ENCODE data around the gene STK16. TPM values are rescaled to one million over a fixed set of nuclear protein-coding genes. Genes with fewer than 3 reads are reported as not detected.

Gene STK16
- total and polyA plus RNA-seq, 8 donors, result 14.7 to 28.4 (median 17.1) TPM

- Histone ChIP-seq H3K36me3 (no peaks in the 10 kb centered on the region), H3K9me3 (no peaks in the 10 kb centered on the region), H3K4me3 (no peak overlapping the region), H3K4me1 (peaks cover 7 to 10% (median 9%) of the 10 kb centered on the region in 3 donors), H3K27ac (peak overlapping the region; percentile 17 to 84 (median 60)), H3K27me3 (no peaks in the 10 kb centered on the region)
- TF ChIP-seq CTCF (IDR thresholded peaks at IDR 0.05), result no peak
- DNase-seq, result no peak
- intact Hi-C loops (cut with DNase I), result no loop called here
- no peak for FAIRE-seq
- WGBS, 2 donors, result 45 to 49% methylated on average over 6 of the region's 6 CpGs
- peak in 1 of 4 donors; percentile 11 for ATAC-seq
Measured at GRCh38 chr2:219274361-219274921, 29.2 kb downstream of the STK16 start.

DNA sequence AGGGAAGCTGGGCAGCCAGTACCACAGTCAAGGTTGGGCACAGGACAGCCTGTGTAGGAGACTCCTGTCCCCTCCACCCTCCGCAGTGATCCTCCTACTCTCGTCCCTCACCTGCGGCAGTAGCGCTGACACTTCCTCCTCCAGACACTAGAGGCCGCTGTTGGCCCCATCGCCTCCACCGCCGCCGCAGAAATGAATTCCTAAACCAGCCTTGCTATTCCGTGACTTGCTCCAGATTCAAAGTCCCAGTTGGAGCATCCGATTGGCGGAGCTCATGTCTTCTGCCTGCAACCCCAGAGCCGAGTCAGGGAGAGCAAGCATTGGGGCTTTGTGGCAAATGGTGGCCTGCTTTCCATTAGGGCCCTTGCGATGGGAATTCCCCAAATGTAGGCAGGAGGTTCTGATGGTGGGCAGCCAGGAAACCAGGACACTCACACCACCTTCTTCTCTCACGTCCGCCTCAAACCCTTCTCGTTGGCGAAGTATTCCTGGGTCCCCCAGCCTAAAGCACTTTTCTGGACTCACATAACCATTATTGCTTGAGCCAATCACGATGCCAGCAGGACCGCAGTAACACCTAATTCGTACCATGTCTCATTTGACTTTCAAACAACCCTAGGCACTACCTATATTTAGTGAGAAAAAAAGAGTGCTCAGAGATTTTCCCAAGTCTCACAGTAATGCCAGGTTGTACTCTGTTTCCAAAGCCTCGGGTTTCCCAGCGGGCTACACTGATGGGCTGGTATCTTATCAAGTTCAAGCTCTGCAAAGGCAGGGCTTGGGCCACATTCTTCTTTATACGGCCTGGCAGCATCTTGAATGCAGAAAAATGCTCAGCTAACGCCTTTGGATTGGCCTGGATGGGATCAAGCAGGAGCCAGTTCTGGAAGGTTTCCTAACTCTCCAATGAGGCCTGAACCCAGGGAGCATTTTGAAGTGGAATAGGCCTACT is 32.7 kb downstream of the STK16 start:
- Histone ChIP-seq H3K27ac (peak overlapping the region; percentile 92 to 98 (median 98)), H3K4me1 (peaks cover 7 to 18% (median 9%) of the 10 kb centered on the region in 3 donors), H3K9me3 (no peaks in the 10 kb centered on the region), H3K36me3 (peaks cover 0 to 13% (median 0%) of the 10 kb centered on the region in 3 donors), H3K4me3 (peak overlapping the region in 2 of 4 donors; percentile 14 to 78), H3K27me3 (no peaks in the 10 kb centered on the region)
- intact Hi-C loops (cut with DNase I), result no loop called here
- peak; percentile 95 to 99 (median 98) for TF ChIP-seq CTCF (IDR thresholded peaks at IDR 0.05)
- 26% methylated on average over 25 of the region's 25 CpGs for WGBS, 2 donors
- FAIRE-seq (no peak), ATAC-seq (peak; percentile 47 to 76 (median 62)), DNase-seq (peak; percentile 70 to 90 (median 83))

- no peaks in the 10 kb centered on the region for H3K27me3 ChIP-seq
- H3K9me3 ChIP-seq, result no peaks in the 10 kb centered on the region
- peaks cover 0 to 15% (median 0%) of the 10 kb centered on the region in 3 donors for H3K36me3 ChIP-seq
- peak overlapping the region in 3 of 4 donors; percentile 69 to 85 (median 78) for H3K4me3 ChIP-seq
- peak; percentile 86 for FAIRE-seq
- H3K4me1 ChIP-seq, result peaks cover 7 to 18% (median 9%) of the 10 kb centered on the region in 3 donors
- H3K27ac ChIP-seq, result peak overlapping the region; percentile 92 to 98 (median 98)
- no peak for DNase-seq
- intact Hi-C loops (cut with DNase I), result no loop called here
- ATAC-seq, result peak; percentile 1 to 73 (median 48)
- no peak for TF ChIP-seq CTCF (IDR thresholded peaks at IDR 0.05)
- WGBS, 2 donors, result 4 to 5% methylated on average over 9 of the region's 9 CpGs
Measured at GRCh38 chr2:219278655-219279150, 33.4 kb downstream of the STK16 start.

- Histone ChIP-seq H3K9me3 (no peaks in the 10 kb centered on the region), H3K4me1 (peaks cover 7 to 18% (median 9%) of the 10 kb centered on the region in 3 donors), H3K27ac (peak within 1 kb of the TSS; percentile 92 to 98 (median 98)), H3K4me3 (peak within 1 kb of the TSS; percentile 42 to 85 (median 74)), H3K27me3 (no peaks in the 10 kb centered on the region), H3K36me3 (peaks cover 0 to 19% (median 0%) of the 10 kb centered on the region in 3 donors)
- FAIRE-seq (no peak), DNase-seq (peak; percentile 96 to 99 (median 99)), ATAC-seq (peak; percentile 92 to 95 (median 94))
- WGBS, 2 donors, result 0 to 1% methylated on average over 47 to 65 of the region's 65 CpGs
- intact Hi-C loops (cut with DNase I), result no loop called here
- no peak for TF ChIP-seq CTCF (IDR thresholded peaks at IDR 0.05)
Measured at GRCh38 chr2:219279151-219279915, 34.1 kb downstream of the STK16 start, which contains the start of gene DNAJB2. Gene DNAJB2, plus strand, starts transcription at chr2:219279366. Its CDS starts 468 bp downstream, at chr2:219279834.

Data from pancreas (tissue), 10 donors.